Activated CD4-positive, CD25-positive, alpha-beta regulatory T cell treated with anti-CD3 and anti-CD28 coated beads, Interleukin-2, amount 50 U/mL, for 24 hours (primary cell): ENCODE results near the gene KIAA0825.

ENCODE experiments used
- ATAC-seq, 2 donors: fragments of 150-1000 bp; cut with Tn5 transposase; one replicate each; pipeline ENCODE4 v1.10.0; 2021; ENCODE audit warnings: mild to moderate bottlenecking in 1 of 2, moderate library complexity in 1 of 2

The KIAA0825 gene

GRCh38 chr5:94433397-94434163 is 184.8 kb downstream of the KIAA0825 start:
- ATAC-seq = no peak

DNA sequence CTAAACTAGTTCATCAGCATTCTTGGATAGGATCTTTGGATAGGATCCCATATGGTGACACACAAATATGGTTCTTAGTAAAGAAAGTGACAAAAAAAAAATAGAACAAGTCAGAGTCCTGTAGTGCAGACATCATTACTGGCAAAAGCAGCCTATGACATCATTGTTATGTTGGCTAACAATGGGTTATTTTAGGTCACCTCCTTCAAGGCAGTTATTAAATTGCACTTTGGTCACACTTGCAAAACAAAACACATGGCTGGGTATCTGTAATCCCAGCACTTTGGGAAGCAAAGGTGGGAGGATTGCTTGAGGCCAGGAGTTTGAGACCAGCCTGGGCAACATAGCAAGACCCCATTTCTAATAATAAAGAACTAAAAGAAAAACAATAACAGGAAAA is 185.9 kb downstream of the KIAA0825 start:
- ATAC-seq = no peak

DNA sequence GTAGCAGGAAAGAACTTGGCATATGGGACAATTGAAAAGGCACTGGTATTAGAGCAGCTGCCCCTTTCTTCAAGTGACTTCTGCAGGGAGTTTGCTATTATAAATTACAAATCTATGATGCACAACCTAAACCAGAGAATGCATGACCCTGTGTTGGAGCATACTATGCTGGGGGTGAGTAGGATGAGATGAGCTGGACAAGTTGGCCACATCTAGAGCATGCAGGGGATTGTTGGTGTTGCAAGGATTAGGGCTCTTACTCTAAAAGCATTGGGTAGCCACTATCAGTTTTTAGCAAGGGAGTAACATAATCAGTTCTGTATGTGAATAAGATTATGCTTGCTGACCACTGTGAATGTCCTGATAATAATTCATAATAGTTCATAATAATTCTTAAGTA is 186.7 kb downstream of the KIAA0825 start:
- ATAC-seq = no peak

DNA sequence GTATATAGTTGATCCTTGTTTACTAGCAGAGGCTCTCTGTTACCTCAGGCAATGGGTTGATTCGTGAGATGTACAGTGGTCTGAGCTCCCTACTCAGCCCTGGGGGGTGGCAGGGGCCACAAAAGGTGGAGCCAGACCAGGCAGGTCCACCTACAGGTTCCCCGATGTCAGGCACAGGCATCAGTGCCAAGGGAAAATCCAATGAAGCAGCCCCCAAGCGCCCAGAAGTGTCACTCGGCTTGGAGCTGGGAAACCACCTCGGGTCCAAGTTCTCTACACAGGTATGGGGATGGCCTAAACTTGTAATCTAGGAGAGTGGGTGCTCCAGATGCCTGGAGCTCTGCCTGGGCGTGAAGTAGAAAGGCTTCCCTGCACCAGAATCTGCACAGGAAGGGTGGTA is 188.8 kb downstream of the KIAA0825 start:
- no peak for ATAC-seq

GRCh38 chr5:94425396-94425795 is 193.0 kb downstream of the KIAA0825 start:
- ATAC-seq = no peak

- no peak for ATAC-seq
Measured at GRCh38 chr5:94423411-94423810, 195.0 kb downstream of the KIAA0825 start.

DNA sequence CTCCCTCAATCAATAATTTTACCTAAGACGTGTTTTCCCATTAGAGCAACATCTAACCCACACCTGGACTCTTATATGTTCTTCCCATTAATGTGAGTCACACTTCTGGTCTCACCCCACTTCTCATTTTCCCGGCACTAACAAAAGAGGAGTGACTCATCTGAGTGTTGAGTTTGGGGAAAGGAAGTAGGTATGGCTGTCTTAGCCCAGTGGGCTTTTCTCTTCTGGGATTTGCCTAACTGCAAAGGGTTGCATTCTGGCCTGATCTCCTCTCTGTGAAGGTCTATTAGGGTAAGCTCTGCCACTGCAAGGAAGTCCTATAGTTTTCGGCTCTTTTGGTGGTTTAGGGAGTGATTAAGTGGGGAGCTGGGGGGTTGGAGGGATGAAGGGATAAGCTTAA is 195.6 kb downstream of the KIAA0825 start:
- ATAC-seq = no peak

DNA sequence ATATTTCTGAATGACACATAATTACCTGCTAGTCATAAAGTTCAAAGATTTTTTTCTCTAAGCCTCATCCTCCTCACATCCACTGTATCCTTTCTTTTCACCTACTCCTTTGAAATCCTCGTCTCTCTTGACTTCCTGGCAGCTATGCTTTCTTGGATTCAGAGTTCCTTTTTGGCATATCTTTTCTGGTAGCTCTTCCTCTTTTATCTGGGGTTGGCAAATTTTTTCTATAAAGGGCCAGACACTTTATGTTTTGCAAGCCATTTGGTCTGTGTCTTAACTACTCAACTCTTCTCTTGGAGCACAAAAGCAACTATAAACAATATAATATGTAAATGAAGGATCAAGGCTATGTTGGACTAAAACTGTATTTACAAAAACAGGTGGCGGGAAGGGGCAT is 197.5 kb downstream of the KIAA0825 start:
- ATAC-seq = no peak

GRCh38 chr5:94415798-94416197 is 202.6 kb downstream of the KIAA0825 start:
- ATAC-seq = no peak

DNA sequence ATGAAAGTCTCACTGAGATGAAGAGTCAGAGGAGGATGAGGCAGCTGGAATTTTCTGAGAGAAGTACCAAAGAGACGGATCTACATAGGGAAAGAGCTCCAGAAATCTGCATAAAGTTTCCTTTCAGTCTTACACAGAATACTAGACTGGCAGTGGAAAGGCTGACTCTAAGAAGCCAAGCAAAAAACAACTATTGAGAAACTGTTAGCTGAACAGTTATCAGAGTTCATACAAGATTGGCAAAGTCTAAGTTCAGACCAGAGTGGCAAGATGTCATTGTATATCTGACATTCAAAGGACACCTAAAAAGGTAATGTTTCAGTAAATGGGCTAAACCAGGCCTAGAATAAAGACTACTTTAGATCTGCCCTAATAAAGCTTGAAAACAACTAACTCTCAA is 209.0 kb downstream of the KIAA0825 start:
- no peak for ATAC-seq

GRCh38 chr5:94407023-94407422 is 211.4 kb downstream of the KIAA0825 start:
- ATAC-seq = no peak

GRCh38 chr5:94403483-94403882 is 214.9 kb downstream of the KIAA0825 start:
- ATAC-seq = no peak

- ATAC-seq = no peak
Measured at GRCh38 chr5:94402096-94402495, 216.3 kb downstream of the KIAA0825 start.

GRCh38 chr5:94397508-94397907 is 220.9 kb downstream of the KIAA0825 start:
- no peak for ATAC-seq

DNA sequence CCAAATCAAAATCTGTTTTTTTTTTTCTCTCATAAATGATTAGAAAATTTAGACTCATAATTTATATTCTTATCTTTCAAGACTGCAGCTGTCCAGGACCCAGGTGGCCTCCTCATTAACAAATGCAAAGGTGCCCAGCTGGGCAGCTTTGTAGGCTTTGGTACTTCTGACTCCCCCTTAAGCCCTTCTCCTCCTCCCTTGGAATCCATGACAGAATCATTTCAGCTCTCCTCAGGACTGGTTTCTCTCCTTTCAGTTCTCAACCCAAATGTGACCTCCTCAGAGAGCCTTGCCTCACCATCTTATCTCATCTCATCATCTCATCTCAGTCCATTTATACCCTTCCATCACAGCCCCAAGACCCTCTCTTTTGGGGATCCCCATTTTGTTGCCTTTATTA is 221.7 kb downstream of the KIAA0825 start:
- ATAC-seq = no peak

GRCh38 chr5:94395468-94395867 is 222.9 kb downstream of the KIAA0825 start:
- no peak for ATAC-seq

DNA sequence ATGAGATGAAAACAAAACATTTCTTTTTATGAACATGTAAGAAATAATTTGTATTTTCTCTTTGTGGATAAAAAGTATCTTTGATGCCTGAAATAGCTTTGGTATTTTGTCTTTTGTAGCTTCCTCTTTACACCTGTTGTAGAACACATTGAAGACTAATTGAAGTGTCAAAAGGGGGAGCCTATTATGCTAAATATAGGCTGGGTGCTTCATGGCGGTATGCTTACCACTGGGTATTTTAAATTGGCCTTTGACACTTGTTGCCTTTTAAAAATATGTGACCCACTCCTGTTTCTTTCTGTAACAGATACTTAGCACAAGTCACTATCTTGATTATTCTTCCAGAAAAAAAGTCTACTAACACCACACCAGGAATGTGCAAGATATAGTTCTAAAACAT is 226.4 kb downstream of the KIAA0825 start:
- no peak for ATAC-seq

- ATAC-seq = peak; percentile 26 to 77
Measured at GRCh38 chr5:94389515-94389899, 228.9 kb downstream of the KIAA0825 start.

- ATAC-seq = no peak
Measured at GRCh38 chr5:94388773-94389514, 229.5 kb downstream of the KIAA0825 start.

DNA sequence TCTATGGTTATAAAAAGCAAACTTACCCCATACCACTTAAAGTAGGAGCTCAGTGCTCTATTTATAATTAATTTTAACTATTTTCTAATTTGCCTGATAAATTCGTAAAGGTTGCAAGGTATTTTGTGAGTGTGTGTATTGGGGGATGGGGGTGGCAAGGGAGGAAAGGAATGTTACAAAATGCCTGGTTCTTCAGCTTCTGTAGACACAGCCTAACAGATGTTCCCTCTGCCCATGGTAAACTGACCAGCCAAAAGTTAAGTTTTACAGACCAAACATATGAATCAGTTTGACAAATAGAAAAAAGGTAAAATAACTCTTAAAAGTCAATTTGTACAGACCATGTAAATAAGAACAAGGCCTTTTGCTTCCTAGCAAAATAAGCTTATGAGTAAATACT is 232.6 kb downstream of the KIAA0825 start:
- ATAC-seq = no peak

DNA sequence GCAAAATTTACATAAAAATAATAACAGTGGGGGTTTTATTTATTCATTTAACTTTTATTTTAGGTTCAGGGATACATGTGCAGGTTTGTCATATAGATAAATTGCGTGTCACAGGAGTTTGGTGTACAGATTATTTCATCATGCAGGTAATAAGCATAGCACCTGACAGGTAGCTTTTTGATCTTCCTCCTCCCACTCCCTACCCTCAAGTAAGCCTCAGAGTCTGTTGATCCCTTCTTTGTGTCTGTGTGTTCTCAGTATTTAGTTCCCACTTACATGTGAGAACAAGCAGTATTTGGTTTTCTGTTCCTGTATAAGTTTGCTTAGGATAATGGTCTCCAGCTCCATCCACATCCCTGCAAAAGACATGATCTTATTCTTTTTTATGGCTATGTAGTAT is 240.3 kb downstream of the KIAA0825 start:
- no peak for ATAC-seq

DNA sequence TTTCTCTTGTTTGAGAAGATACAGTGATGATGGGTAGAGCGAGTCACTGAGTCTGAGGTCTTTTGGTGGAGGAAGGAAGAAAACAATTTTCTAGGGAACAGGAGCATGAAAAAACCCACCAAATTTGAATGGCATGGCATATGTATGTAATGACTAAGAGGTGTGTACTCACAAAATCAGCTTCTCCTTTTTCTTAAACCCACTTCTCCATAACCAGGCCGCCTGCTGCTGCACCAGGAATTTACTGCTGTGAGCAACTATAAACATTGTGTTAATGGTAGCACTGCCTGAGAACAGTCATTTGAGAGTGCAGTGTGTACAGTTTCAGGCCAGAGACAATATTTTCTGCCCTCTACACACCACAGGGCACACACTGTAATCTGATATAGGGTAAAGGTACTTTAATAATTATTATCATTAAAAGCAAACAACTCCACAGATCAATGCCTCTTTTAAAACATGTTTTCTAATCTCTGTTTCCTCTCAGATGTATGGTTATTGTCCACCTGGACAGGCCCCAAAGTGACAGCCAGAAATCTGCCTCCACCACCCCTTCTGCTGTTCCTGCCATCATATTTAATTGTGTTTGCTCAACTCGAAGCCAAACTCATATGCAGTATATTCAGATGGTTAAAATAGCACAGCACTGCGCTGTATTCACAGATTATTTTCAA is 241.6 kb downstream of the KIAA0825 start:
- no peak for ATAC-seq

GRCh38 chr5:94375801-94376200 is 242.6 kb downstream of the KIAA0825 start:
- ATAC-seq = no peak

DNA sequence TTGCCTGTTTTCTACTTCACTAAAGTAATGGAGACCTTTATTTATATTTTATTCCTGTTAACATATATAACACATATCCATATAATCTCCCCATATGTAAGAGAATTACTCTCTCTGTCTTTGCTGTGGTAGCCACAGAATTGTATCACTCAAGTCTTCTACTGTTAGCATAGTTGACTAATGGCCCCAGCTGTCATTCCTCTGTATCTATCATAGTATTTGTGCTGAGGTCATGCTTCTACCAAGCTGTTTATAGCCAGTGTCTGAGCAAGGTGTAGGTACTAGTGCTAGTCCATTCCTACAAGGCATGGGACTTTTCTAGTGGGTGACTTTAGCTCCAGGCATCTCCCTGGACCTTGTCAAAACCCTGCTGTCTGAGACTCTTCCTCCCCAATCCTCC is 244.1 kb downstream of the KIAA0825 start:
- ATAC-seq = no peak
